ENCODE data around the gene LNX1. TPM values are rescaled to one million over a fixed set of nuclear protein-coding genes. Genes with fewer than 3 reads are reported as not detected.

Gene LNX1
- total and polyA plus RNA-seq, 2 of the 13 experiments (the other 11 are each of a cell fraction or from before 2014, with no cell fraction given): 0.49 TPM

GRCh38 chr4:53463340-53463739 lies 127.9 kb downstream of the LNX1 start:
- no peaks in the 10 kb centered on the region for H3K27me3 ChIP-seq (ENCODE audit: control insufficient read depth in 1 of 2, insufficient read depth in 2 of 2, low read length in 2 of 2)
- no peak overlapping the region for H2AFZ ChIP-seq (ENCODE audit: low read length)
- BruUV-seq (replicated peaks): no TSS peak
- DNase-seq (ENCODE audit: low spot score): no peak
- CTCF ChIA-PET (ENCODE audit: low intra/inter-chr PET ratio, low total read pairs): no interaction called here
- H3K9me3 ChIP-seq (ENCODE audit: low read length): no peaks in the 10 kb centered on the region
- intact Hi-C loops (cut with micrococcal nuclease; ENCODE audit: unreplicated experiment): no loop called here
- no peak for FAIRE-seq
- 89% methylated on average over 5 of the region's 5 CpGs for WGBS (ENCODE audit: low lambda C conversion rate)
- no peak overlapping the region for H3K27ac ChIP-seq (ENCODE audit: extremely low read length, insufficient read depth, low read length)
- H4K20me1 ChIP-seq (ENCODE audit: insufficient read depth, low read length): peaks cover 3% of the 10 kb centered on the region
- H3K9ac ChIP-seq (ENCODE audit: insufficient read depth, low read depth, low read length): no peak overlapping the region
- POLR2A ChIA-PET: no interaction called here
- H3K4me1 ChIP-seq (ENCODE audit: insufficient read depth, low read length): peaks cover 13% of the 10 kb centered on the region
- TF ChIP-seq ZFP36 (IDR thresholded peaks at IDR 0.05; ENCODE audit: borderline replicate concordance, low read depth, low read length, partially characterized antibody): no peak
- TF ChIP-seq, protein P1, sequence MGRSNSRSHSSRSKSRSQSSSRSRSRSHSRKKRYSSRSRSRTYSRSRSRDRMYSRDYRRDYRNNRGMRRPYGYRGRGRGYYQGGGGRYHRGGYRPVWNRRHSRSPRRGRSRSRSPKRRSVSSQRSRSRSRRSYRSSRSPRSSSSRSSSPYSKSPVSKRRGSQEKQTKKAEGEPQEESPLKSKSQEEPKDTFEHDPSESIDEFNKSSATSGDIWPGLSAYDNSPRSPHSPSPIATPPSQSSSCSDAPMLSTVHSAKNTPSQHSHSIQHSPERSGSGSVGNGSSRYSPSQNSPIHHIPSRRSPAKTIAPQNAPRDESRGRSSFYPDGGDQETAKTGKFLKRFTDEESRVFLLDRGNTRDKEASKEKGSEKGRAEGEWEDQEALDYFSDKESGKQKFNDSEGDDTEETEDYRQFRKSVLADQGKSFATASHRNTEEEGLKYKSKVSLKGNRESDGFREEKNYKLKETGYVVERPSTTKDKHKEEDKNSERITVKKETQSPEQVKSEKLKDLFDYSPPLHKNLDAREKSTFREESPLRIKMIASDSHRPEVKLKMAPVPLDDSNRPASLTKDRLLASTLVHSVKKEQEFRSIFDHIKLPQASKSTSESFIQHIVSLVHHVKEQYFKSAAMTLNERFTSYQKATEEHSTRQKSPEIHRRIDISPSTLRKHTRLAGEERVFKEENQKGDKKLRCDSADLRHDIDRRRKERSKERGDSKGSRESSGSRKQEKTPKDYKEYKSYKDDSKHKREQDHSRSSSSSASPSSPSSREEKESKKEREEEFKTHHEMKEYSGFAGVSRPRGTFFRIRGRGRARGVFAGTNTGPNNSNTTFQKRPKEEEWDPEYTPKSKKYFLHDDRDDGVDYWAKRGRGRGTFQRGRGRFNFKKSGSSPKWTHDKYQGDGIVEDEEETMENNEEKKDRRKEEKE (IDR thresholded peaks at IDR 0.05): no peak
- no peak for TF ChIP-seq ZNF24 (IDR thresholded peaks at IDR 0.05)
- no peak for TF ChIP-seq ZNF205 (CRISPR knock-in tag; IDR thresholded peaks at IDR 0.05)
- TF ChIP-seq, protein P2, sequence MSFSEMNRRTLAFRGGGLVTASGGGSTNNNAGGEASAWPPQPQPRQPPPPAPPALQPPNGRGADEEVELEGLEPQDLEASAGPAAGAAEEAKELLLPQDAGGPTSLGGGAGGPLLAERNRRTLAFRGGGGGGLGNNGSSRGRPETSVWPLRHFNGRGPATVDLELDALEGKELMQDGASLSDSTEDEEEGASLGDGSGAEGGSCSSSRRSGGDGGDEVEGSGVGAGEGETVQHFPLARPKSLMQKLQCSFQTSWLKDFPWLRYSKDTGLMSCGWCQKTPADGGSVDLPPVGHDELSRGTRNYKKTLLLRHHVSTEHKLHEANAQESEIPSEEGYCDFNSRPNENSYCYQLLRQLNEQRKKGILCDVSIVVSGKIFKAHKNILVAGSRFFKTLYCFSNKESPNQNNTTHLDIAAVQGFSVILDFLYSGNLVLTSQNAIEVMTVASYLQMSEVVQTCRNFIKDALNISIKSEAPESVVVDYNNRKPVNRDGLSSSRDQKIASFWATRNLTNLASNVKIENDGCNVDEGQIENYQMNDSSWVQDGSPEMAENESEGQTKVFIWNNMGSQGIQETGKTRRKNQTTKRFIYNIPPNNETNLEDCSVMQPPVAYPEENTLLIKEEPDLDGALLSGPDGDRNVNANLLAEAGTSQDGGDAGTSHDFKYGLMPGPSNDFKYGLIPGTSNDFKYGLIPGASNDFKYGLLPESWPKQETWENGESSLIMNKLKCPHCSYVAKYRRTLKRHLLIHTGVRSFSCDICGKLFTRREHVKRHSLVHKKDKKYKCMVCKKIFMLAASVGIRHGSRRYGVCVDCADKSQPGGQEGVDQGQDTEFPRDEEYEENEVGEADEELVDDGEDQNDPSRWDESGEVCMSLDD (CRISPR knock-in tag; IDR thresholded peaks at IDR 0.05; ENCODE audit: borderline replicate concordance): no peak
- TF ChIP-seq, protein P3, sequence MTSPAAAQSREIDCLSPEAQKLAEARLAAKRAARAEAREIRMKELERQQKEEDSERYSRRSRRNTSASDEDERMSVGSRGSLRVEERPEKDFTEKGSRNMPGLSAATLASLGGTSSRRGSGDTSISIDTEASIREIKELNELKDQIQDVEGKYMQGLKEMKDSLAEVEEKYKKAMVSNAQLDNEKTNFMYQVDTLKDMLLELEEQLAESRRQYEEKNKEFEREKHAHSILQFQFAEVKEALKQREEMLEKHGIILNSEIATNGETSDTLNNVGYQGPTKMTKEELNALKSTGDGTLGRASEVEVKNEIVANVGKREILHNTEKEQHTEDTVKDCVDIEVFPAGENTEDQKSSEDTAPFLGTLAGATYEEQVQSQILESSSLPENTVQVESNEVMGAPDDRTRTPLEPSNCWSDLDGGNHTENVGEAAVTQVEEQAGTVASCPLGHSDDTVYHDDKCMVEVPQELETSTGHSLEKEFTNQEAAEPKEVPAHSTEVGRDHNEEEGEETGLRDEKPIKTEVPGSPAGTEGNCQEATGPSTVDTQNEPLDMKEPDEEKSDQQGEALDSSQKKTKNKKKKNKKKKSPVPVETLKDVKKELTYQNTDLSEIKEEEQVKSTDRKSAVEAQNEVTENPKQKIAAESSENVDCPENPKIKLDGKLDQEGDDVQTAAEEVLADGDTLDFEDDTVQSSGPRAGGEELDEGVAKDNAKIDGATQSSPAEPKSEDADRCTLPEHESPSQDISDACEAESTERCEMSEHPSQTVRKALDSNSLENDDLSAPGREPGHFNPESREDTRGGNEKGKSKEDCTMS (CRISPR knock-in tag; conservative IDR thresholded peaks at IDR 0.05): no peak
- no peak for TF ChIP-seq PHF8 (CRISPR knock-in tag; IDR thresholded peaks at IDR 0.05)
- no peak for TF ChIP-seq CBX2 (IDR thresholded peaks at IDR 0.05; ENCODE audit: low read depth, low read length)
- TF ChIP-seq CBX2 (CRISPR knock-in tag; IDR thresholded peaks at IDR 0.05; ENCODE audit: low read depth): no peak
- TF ChIP-seq FOXK1 (CRISPR knock-in tag; IDR thresholded peaks at IDR 0.05; ENCODE audit: borderline replicate concordance, low read depth): no peak
- TF ChIP-seq ZNF564 (CRISPR knock-in tag; IDR thresholded peaks at IDR 0.05): no peak
- no peak for TF ChIP-seq CBX1 (IDR thresholded peaks at IDR 0.05; ENCODE audit: low read depth)
- no peak for TF ChIP-seq ZNF232 (CRISPR knock-in tag; IDR thresholded peaks at IDR 0.05; ENCODE audit: borderline replicate concordance)
- TF ChIP-seq NCOA1 (CRISPR knock-in tag; IDR thresholded peaks at IDR 0.05): no peak
- no peak for TF ChIP-seq ZNF333 (CRISPR knock-in tag; IDR thresholded peaks at IDR 0.05; ENCODE audit: borderline replicate concordance)
- TF ChIP-seq GATAD2A (CRISPR knock-in tag; IDR thresholded peaks at IDR 0.05): no peak
- TF ChIP-seq RNF2 (conservative IDR thresholded peaks at IDR 0.05; ENCODE audit: low read depth): no peak
- TF ChIP-seq HOXA5 (CRISPR knock-in tag; IDR thresholded peaks at IDR 0.05): no peak
- no peak for TF ChIP-seq CHCHD3 (CRISPR knock-in tag; IDR thresholded peaks at IDR 0.05)
- TF ChIP-seq HCFC1 (IDR thresholded peaks at IDR 0.05; ENCODE audit: low read depth, low read length): no peak
- no peak for TF ChIP-seq KDM4B (CRISPR knock-in tag; IDR thresholded peaks at IDR 0.05)
- no peak overlapping the region for H3K4me2 ChIP-seq (ENCODE audit: low read depth, low read length)
- in situ Hi-C loops (cut with HindIII; ENCODE audit: extremely low pct_ligation_motif_present, low pct_unique_long_range_greater_than_20kb): no loop called here
- H3K4me3 ChIP-seq (replicated peaks in 1 of 3; ENCODE audit: insufficient read depth in 1 of 3, low read depth in 2 of 3, low read length in 3 of 3): no peak overlapping the region
- ATAC-seq: no peak
- H3K36me3 ChIP-seq (replicated peaks in 1 of 2; ENCODE audit: control insufficient read depth in 1 of 2, insufficient read depth in 2 of 2, low read length in 2 of 2): peaks cover 2 to 13% of the 10 kb centered on the region in 2 experiments; a peak in 4 of 5 replicates
- H3K79me2 ChIP-seq (ENCODE audit: insufficient read depth, low read length): no peaks in the 10 kb centered on the region

Data from HepG2 (cell line).